K562 (cell line): ENCODE results near the gene APBA2. TPM values are rescaled to one million over a fixed set of nuclear protein-coding genes. Genes with fewer than 3 reads are reported as not detected.
A peak's percentile ranks its signal among the peaks of the same experiment; 100 is the strongest.

Source experiments
- ARID1B ChIP-seq: fragments of 450-650 bp; IDR thresholded peaks from 2 replicates; pipeline ENCODE4 v1.6.1; 2016; ENCODE audit warnings: antibody characterized with exemption, mild to moderate bottlenecking, inconsistent platforms
- BRD4 ChIP-seq: fragments of 200-600 bp; sonication (generic); IDR thresholded peaks from 2 replicates; pipeline ENCODE4 v1.6.1; 2017; ENCODE audit warnings: inconsistent platforms
- ELK1 ChIP-seq: sonication (generic); formaldehyde crosslinking; IDR thresholded peaks from 2 replicates; pipeline ENCODE4 v1.8.1; 2022; ENCODE audit warnings: missing genetic modification reagents
- FOS ChIP-seq: IDR thresholded peaks from 3 replicates; pipeline ENCODE4 v1.6.1; 2011; ENCODE audit not compliant: insufficient read length; ENCODE audit errors: extremely low read depth
- HINFP ChIP-seq: fragments of 450-650 bp; conservative IDR thresholded peaks from 2 replicates; pipeline ENCODE4 v1.6.1; 2016; ENCODE audit warnings: missing genetic modification characterization, low read depth, mild to moderate bottlenecking, control low read depth, missing compliant biosample characterization
- HMBOX1 ChIP-seq: sonication (generic); IDR thresholded peaks from 2 replicates; pipeline ENCODE4 v1.6.1; 2016
- HNRNPUL1 ChIP-seq: fragments of 200-400 bp; formaldehyde crosslinking; IDR thresholded peaks from 2 replicates; pipeline ENCODE4 v1.6.1; 2017; ENCODE audit warnings: low read length
- KDM2B ChIP-seq: fragments of 250-450 bp; sonication (Bioruptor Pico); IDR thresholded peaks from 2 replicates; pipeline ENCODE4 v1.8.0; 2021; ENCODE audit warnings: mild to moderate bottlenecking, moderate library complexity
- MEIS2 ChIP-seq: fragments of 450-650 bp; IDR thresholded peaks from 2 replicates; pipeline ENCODE4 v1.6.1; 2014; ENCODE audit warnings: mild to moderate bottlenecking; ENCODE audit not compliant: partially characterized antibody
- MXD1 ChIP-seq: fragments of 250-450 bp; sonication (Bioruptor Pico); IDR thresholded peaks from 2 replicates; pipeline ENCODE4 v1.8.0; 2021; ENCODE audit warnings: borderline replicate concordance, mild to moderate bottlenecking, moderate library complexity; ENCODE audit not compliant: poor library complexity, severe bottlenecking
- POLR2A ChIP-seq: fragments of 450-650 bp; conservative IDR thresholded peaks from 2 replicates; pipeline ENCODE4 v1.6.1; 2016
- POLR3G ChIP-seq: IDR thresholded peaks from 2 replicates; pipeline ENCODE4 v1.6.1; 2011; ENCODE audit not compliant: insufficient read length, insufficient replicate concordance; ENCODE audit errors: extremely low read depth
- SAP30 ChIP-seq: fragments of 200-600 bp; sonication (generic); IDR thresholded peaks from 2 replicates; pipeline ENCODE4 v1.6.1; 2012; ENCODE audit warnings: borderline replicate concordance, low read depth, mild to moderate bottlenecking, moderate library complexity, low read length, control low read depth, inconsistent platforms; ENCODE audit not compliant: insufficient read depth, poor library complexity, severe bottlenecking
- SLC30A9 ChIP-seq: fragments of 250-450 bp; sonication (Bioruptor Pico); IDR thresholded peaks from 2 replicates; pipeline ENCODE4 v1.8.0; 2022; ENCODE audit warnings: mild to moderate bottlenecking, moderate library complexity
- SRSF7 ChIP-seq: fragments of 200-400 bp; formaldehyde crosslinking; optimal IDR thresholded peaks from 2 replicates; pipeline ENCODE3; 2017; ENCODE audit warnings: mild to moderate bottlenecking, low read depth, low read length
- TCF7 ChIP-seq: sonication (generic); IDR thresholded peaks from 2 replicates; pipeline ENCODE4 v1.6.1; 2016; ENCODE audit warnings: antibody characterized with exemption, borderline replicate concordance
- TGIF2 ChIP-seq: sonication (generic); formaldehyde crosslinking; IDR thresholded peaks from 2 replicates; pipeline ENCODE4 v1.8.1; 2022; ENCODE audit warnings: mild to moderate bottlenecking, missing genetic modification reagents, moderate library complexity
- ZBTB9 ChIP-seq: fragments of 450-650 bp; formaldehyde crosslinking; IDR thresholded peaks from 2 replicates; pipeline ENCODE4 v1.4.0; 2020; ENCODE audit warnings: mild to moderate bottlenecking, moderate library complexity
- ZFP36 ChIP-seq: fragments of 150-350 bp; IDR thresholded peaks from 2 replicates; pipeline ENCODE4 v1.6.1; 2018; ENCODE audit warnings: low read length, low read depth; ENCODE audit not compliant: partially characterized antibody
- ZNF57 ChIP-seq: fragments of 450-650 bp; formaldehyde crosslinking; IDR thresholded peaks from 2 replicates; pipeline ENCODE4 v1.4.0; 2020; ENCODE audit warnings: mild to moderate bottlenecking, moderate library complexity
- ZNF766 ChIP-seq: fragments of 200-800 bp; sonication (Bioruptor generic); conservative IDR thresholded peaks from 2 replicates; pipeline ENCODE4 v1.6.1; 2016; ENCODE audit warnings: missing genetic modification characterization, missing compliant biosample characterization
- ZNF778 ChIP-seq: fragments of 450-650 bp; formaldehyde crosslinking; IDR thresholded peaks from 2 replicates; pipeline ENCODE4 v1.4.0; 2020; ENCODE audit warnings: mild to moderate bottlenecking, moderate library complexity
- polyA plus RNA-seq, 8 experiments: library from polyadenylated mRNA; depleted of rRNA in 4 of 8; stranded (reverse) in 5 of 8; unstranded in 3 of 8; fragments of >200 nt; fragmentation: Nextera tagmentation in 2 of 8; fragmentation: Illumina TruSeq in 1 of 8; extraction: Ambion mirVana in 2 of 8; extraction: Trizol in 1 of 8; gene quantifications; 2 replicates each; pipeline versions ENCODE4 v1.2.1 to v1.2.3, GENCODE V29; 2011 to 2014; ENCODE audit warnings: inconsistent platforms in 1 of 8, missing spikeins in 1 of 8
- total RNA-seq, 7 experiments: library from RNA; depleted of rRNA in 6 of 7; stranded (reverse); fragments of >200 nt in 6 of 7; fragmentation: Illumina TruSeq in 2 of 7; extraction: Trizol in 2 of 7; gene quantifications; 2 replicates each; pipeline versions ENCODE4 v1.2.1 to v1.2.3, GENCODE V29; 2011 to 2021; ENCODE audit warnings: low replicate concordance in 1 of 7

Gene APBA2
- total and polyA plus RNA-seq, 9 of the 15 experiments (the other 6 are each of a cell fraction or from before 2014, with no cell fraction given), result 0.24 to 40.9 (median 25.2) TPM

GRCh38 chr15:28957606-28958498 lies 72.1 kb downstream of the APBA2 start (continued):
- TF ChIP-seq ARID1B (no peak), FOS (no peak), MEIS2 (no peak), SLC30A9 (no peak), ZFP36 (no peak), HNRNPUL1 (no peak), POLR2A (no peak), HINFP (peak; percentile 34; the same call in 1 of the 2 replicates), POLR3G (no peak), ZBTB9 (CRISPR knock-in tag) (no peak), TGIF2 (CRISPR knock-in tag) (no peak), SRSF7 (no peak), ZNF766 (CRISPR knock-in tag) (no peak), ZNF778 (CRISPR knock-in tag) (no peak), ELK1 (CRISPR knock-in tag) (no peak), HMBOX1 (no peak), KDM2B (CRISPR knock-in tag) (no peak), TCF7 (no peak), BRD4 (no peak), MXD1 (CRISPR knock-in tag) (no peak), ZNF57 (CRISPR knock-in tag) (no peak), SAP30 (no peak)
